Heart right ventricle (tissue), 16 donors: ENCODE measurements around the gene TOPBP1. TPM values are rescaled to one million over a fixed set of nuclear protein-coding genes. Genes with fewer than 3 reads are reported as not detected.

ENCODE experiments used
- ATAC-seq, 8 donors: fragments of 200-7000 bp; cut with Tn5 transposase; one replicate each; pipeline ENCODE4 v1.9.1; 2020; ENCODE audit warnings: mild to moderate bottlenecking in 8 of 8, moderate library complexity in 8 of 8, moderate number of reproducible peaks in 1 of 8
- DNase-seq, 2 donors: peaks; one replicate each; pipeline ENCODE4 v3.0.0-alpha.2; 2020
- H3K27ac ChIP-seq, 10 donors: fragments of 200-600 bp; sonication (generic) in 2 of 10; one replicate each; pipeline versions ENCODE4 v1.5.0 to v1.8.0; 2020 to 2022; ENCODE audit warnings: mild to moderate bottlenecking in 3 of 10
- H3K27me3 ChIP-seq, 7 donors: fragments of 200-600 bp; one replicate each; pipeline ENCODE4 v1.8.0; 2021 to 2022; ENCODE audit warnings: mild to moderate bottlenecking in 2 of 7
- H3K36me3 ChIP-seq, 9 donors: fragments of 200-600 bp; sonication (generic) in 1 of 9; one replicate each; pipeline versions ENCODE4 v1.5.0 to v1.8.0; 2020 to 2022; ENCODE audit warnings: mild to moderate bottlenecking in 2 of 9
- H3K4me1 ChIP-seq, 9 donors: fragments of 200-600 bp; sonication (generic) in 1 of 9; one replicate each; pipeline versions ENCODE4 v1.5.0 to v1.8.0; 2020 to 2022; ENCODE audit warnings: mild to moderate bottlenecking in 4 of 9
- H3K4me3 ChIP-seq, 10 donors: fragments of 200-600 bp; sonication (generic) in 2 of 10; one replicate each; pipeline versions ENCODE4 v1.5.0 to v1.8.0; 2020 to 2022; ENCODE audit warnings: mild to moderate bottlenecking in 7 of 10, moderate library complexity in 2 of 10
- H3K9me3 ChIP-seq, 11 donors: fragments of 200-600 bp in 10 of 11; sonication (generic) in 2 of 11; one replicate each; pipeline versions ENCODE4 v1.5.0 to v1.8.0; 2013 to 2022; ENCODE audit warnings: mild to moderate bottlenecking in 2 of 11, control low read depth in 1 of 11, moderate library complexity in 1 of 11
- CTCF ChIP-seq, 9 donors: fragments of 200-600 bp; sonication (generic) in 2 of 9; IDR thresholded peaks; one replicate each; pipeline versions ENCODE4 v1.5.0 to v1.8.0; 2021 to 2022; ENCODE audit warnings: antibody characterized with exemption in 9 of 9, mild to moderate bottlenecking in 5 of 9, moderate library complexity in 1 of 9
- WGBS, 2 donors: extraction: QIAGEN DNeasy Blood & Tissue Kit; methylation state at CpG; one replicate each; pipeline ENCODE4 v1.1.7; 2013; ENCODE audit warnings: inconsistent platforms in 1 of 2; 5-methylcytosine and 5-hydroxymethylcytosine counted together
- intact Hi-C, 10 donors: fragments of 100-400 bp; cut with DNase I; formaldehyde crosslinking; loops; one replicate each; pipeline versions ENCODE4 v1.11.1 to v1.14.2; 2022
- polyA plus RNA-seq, 2 donors: library from polyadenylated mRNA; stranded (reverse); fragments of 200-250 nt; gene quantifications; one replicate each; pipeline ENCODE4 v1.2.3, GENCODE V29; 2013
- total RNA-seq, 10 donors: library from RNA; stranded (reverse); fragmentation: NEBNext Ultra II Directional in 3 of 10; extraction: Animal tissue kit (Norgen Biotek cat#: 25700) in 3 of 10; gene quantifications; one replicate each; pipeline versions ENCODE4 v1.2.1 to v1.2.4, GENCODE V29; 2021 to 2023
- donor health status: Arrhythmogenic right ventricular cardiomyopathy.
- donor health status: ischemic (EF 13 %, LVEDD 7.1; RV severe dilation, severe dysfunction).
- donor health status: healthy with polysubstance abuse.
- donor health status: DM: no; HTN: yes; CAD: no.
- donor health status: DM: no; HTN: no; CAD: no.
- donor health status: ischemic (EF 25% LVEDD 6.9; RV normal size, moderate dysfunction).
- donor health status: ischemic (EF 25% LVEDD 5.7; RV mildly dilated, moderate dysfunction).
- donor health status: healthy.
- donor health status: DM: yes; HTN: yes; CAD: no.
- donor health status: Ischemic cardiomyopathy.
- donor health status: ischemic (EF 35%, LVEDD 5.7; RV mildly dilated, moderate dysfunction).
- donor health status: nonischemic (EF 11% LVEDD 7.7; RV severe dilation, severe dysfunction).
- donor health status: DM: yes; HTN: yes; CAD: no.
- donor health status: PGD.
- donor health status: ischemic (EF 29% LVEDD 5.4; RV normal size, mild dysfunction).
- donor health status: nonischemic (EF 23%, LVEDD 6.1; RV moderate dilation, normal function).

Gene TOPBP1
- total and polyA plus RNA-seq, 12 donors = 5.7 to 11.8 (median 10.8) TPM

GRCh38 chr3:133591271-133591742 is 70.4 kb downstream of the TOPBP1 start:
- ATAC-seq (peak in 1 of 8 donors; percentile 23), DNase-seq (no peak)
- H3K9me3 ChIP-seq = no peaks in the 10 kb centered on the region
- no peak for TF ChIP-seq CTCF (IDR thresholded peaks at IDR 0.05)
- no peak overlapping the region for H3K27ac ChIP-seq
- intact Hi-C loops = no loop called here
- no peaks in the 10 kb centered on the region for H3K27me3 ChIP-seq
- WGBS, 2 donors = 95 to 100% methylated on average over 3 of the region's 3 CpGs
- peaks cover 0 to 15% (median 0%) of the 10 kb centered on the region in 9 donors for H3K4me1 ChIP-seq
- no peak overlapping the region for H3K4me3 ChIP-seq
- H3K36me3 ChIP-seq = peaks cover 0 to 44% (median 29%) of the 10 kb centered on the region in 9 donors

- no peak for TF ChIP-seq CTCF (IDR thresholded peaks at IDR 0.05)
- H3K27me3 ChIP-seq = no peaks in the 10 kb centered on the region
- H3K27ac ChIP-seq = peak overlapping the region in 1 of 10 donors; percentile 50
- peaks cover 0 to 63% (median 47%) of the 10 kb centered on the region in 9 donors for H3K36me3 ChIP-seq
- peaks cover 0 to 15% (median 0%) of the 10 kb centered on the region in 9 donors for H3K4me1 ChIP-seq
- ATAC-seq (peak in 5 of 8 donors; percentile 58 to 89 (median 82)), DNase-seq (no peak)
- no peaks in the 10 kb centered on the region for H3K9me3 ChIP-seq
- 51 to 62% methylated on average over 8 of the region's 8 CpGs for WGBS, 2 donors
- intact Hi-C loops = loop anchor here in 1 of 10 donors (10.0 kb wide), 1 partner anchor 95 kb away; no protein-coding TSS in a partner anchor
- no peak overlapping the region for H3K4me3 ChIP-seq
Observed at GRCh38 chr3:133589503-133589902, 72.2 kb downstream of the TOPBP1 start.

GRCh38 chr3:133588784-133589465 is 72.8 kb downstream of the TOPBP1 start:
- no peaks in the 10 kb centered on the region for H3K27me3 ChIP-seq
- no peaks in the 10 kb centered on the region for H3K9me3 ChIP-seq
- TF ChIP-seq CTCF (IDR thresholded peaks at IDR 0.05) = no peak
- no peak overlapping the region for H3K4me3 ChIP-seq
- peaks cover 0 to 15% (median 0%) of the 10 kb centered on the region in 9 donors for H3K4me1 ChIP-seq
- peaks cover 0 to 68% (median 51%) of the 10 kb centered on the region in 9 donors for H3K36me3 ChIP-seq
- no peak overlapping the region for H3K27ac ChIP-seq
- intact Hi-C loops = loop anchor here in 1 of 10 donors (10.0 kb wide), 1 partner anchor 94 kb away; no protein-coding TSS in a partner anchor
- DNase-seq (no peak), ATAC-seq (no peak)
- 84 to 95% methylated on average over 2 of the region's 2 CpGs for WGBS, 2 donors

GRCh38 chr3:133588035-133588434 is 73.7 kb downstream of the TOPBP1 start:
- Histone ChIP-seq H3K4me3 (no peak overlapping the region), H3K4me1 (peaks cover 0 to 15% (median 0%) of the 10 kb centered on the region in 9 donors), H3K27me3 (no peaks in the 10 kb centered on the region), H3K9me3 (no peaks in the 10 kb centered on the region), H3K27ac (no peak overlapping the region), H3K36me3 (peaks cover 0 to 77% (median 60%) of the 10 kb centered on the region in 9 donors)
- DNase-seq (no peak), ATAC-seq (no peak)
- intact Hi-C loops = loop anchor here in 1 of 10 donors (10.0 kb wide), 1 partner anchor 93 kb away; no protein-coding TSS in a partner anchor
- TF ChIP-seq CTCF (IDR thresholded peaks at IDR 0.05) = no peak
- WGBS, 2 donors = 92 to 94% methylated on average over 4 of the region's 4 CpGs
